HepG2 (cell line): ENCODE results near the gene WARS2.

ENCODE experiments used
- CREB1 ChIP-seq, 2 experiments: fragments of 450-650 bp in 1 of 2; IDR thresholded peaks; 2 replicates each; pipeline ENCODE4 v1.6.1; 2016 to 2017; ENCODE audit warnings: control low read depth in 1 of 2, mild to moderate bottlenecking in 1 of 2, missing compliant biosample characterization in 1 of 2, missing genetic modification characterization in 1 of 2
- MAFF ChIP-seq: IDR thresholded peaks from 2 replicates; pipeline ENCODE4 v1.6.1; 2011; ENCODE audit warnings: low read depth, low read length, improper control_type of control experiment
- POLR2A ChIP-seq, 2 experiments: IDR thresholded peaks; 2 replicates each; pipeline ENCODE4 v1.6.1; 2011; ENCODE audit warnings: low read depth in 2 of 2, low read length in 2 of 2, mild to moderate bottlenecking in 1 of 2, moderate library complexity in 1 of 2; ENCODE audit not compliant: insufficient read depth in 1 of 2
- SKI ChIP-seq: fragments of 450-650 bp; IDR thresholded peaks from one replicate; pipeline ENCODE4 v1.6.1; 2018; ENCODE audit warnings: mild to moderate bottlenecking; ENCODE audit not compliant: partially characterized antibody
- TBX2 ChIP-seq: sonication (generic); formaldehyde crosslinking; IDR thresholded peaks from 2 replicates; pipeline ENCODE4 v1.5.0; 2020; ENCODE audit warnings: missing genetic modification reagents, mild to moderate bottlenecking, borderline replicate concordance
- ZNF138 ChIP-seq: sonication (generic); formaldehyde crosslinking; IDR thresholded peaks from 2 replicates; pipeline ENCODE4 v1.5.0; 2020; ENCODE audit warnings: mild to moderate bottlenecking, low read depth, missing genetic modification reagents
- TF ChIP-seq, protein P1 (sequence below): sonication (generic); formaldehyde crosslinking; IDR thresholded peaks from 2 replicates; pipeline ENCODE4 v1.5.0; 2020; ENCODE audit warnings: mild to moderate bottlenecking, missing genetic modification reagents, moderate library complexity
- TF ChIP-seq, protein P2 (sequence below): sonication (generic); formaldehyde crosslinking; IDR thresholded peaks from 2 replicates; pipeline ENCODE4 v1.5.0; 2020; ENCODE audit warnings: mild to moderate bottlenecking, missing genetic modification reagents, borderline replicate concordance

- TF ChIP-seq SKI (no peak), CREB1 (IDR thresholded peaks at IDR 0.05) (no peak), CREB1 (CRISPR knock-in tag; IDR thresholded peaks at IDR 0.05) (no peak), ZNF138 (CRISPR knock-in tag) (no peak), MAFF (no peak), TBX2 (CRISPR knock-in tag) (no peak), POLR2A (IDR thresholded peaks at IDR 0.05; ENCODE audit: insufficient read depth in 1 of 2, low read depth in 2 of 2, low read length in 2 of 2) (no peak)
- TF ChIP-seq, protein P1, sequence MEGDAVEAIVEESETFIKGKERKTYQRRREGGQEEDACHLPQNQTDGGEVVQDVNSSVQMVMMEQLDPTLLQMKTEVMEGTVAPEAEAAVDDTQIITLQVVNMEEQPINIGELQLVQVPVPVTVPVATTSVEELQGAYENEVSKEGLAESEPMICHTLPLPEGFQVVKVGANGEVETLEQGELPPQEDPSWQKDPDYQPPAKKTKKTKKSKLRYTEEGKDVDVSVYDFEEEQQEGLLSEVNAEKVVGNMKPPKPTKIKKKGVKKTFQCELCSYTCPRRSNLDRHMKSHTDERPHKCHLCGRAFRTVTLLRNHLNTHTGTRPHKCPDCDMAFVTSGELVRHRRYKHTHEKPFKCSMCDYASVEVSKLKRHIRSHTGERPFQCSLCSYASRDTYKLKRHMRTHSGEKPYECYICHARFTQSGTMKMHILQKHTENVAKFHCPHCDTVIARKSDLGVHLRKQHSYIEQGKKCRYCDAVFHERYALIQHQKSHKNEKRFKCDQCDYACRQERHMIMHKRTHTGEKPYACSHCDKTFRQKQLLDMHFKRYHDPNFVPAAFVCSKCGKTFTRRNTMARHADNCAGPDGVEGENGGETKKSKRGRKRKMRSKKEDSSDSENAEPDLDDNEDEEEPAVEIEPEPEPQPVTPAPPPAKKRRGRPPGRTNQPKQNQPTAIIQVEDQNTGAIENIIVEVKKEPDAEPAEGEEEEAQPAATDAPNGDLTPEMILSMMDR (CRISPR knock-in tag): no peak
- TF ChIP-seq, protein P2, sequence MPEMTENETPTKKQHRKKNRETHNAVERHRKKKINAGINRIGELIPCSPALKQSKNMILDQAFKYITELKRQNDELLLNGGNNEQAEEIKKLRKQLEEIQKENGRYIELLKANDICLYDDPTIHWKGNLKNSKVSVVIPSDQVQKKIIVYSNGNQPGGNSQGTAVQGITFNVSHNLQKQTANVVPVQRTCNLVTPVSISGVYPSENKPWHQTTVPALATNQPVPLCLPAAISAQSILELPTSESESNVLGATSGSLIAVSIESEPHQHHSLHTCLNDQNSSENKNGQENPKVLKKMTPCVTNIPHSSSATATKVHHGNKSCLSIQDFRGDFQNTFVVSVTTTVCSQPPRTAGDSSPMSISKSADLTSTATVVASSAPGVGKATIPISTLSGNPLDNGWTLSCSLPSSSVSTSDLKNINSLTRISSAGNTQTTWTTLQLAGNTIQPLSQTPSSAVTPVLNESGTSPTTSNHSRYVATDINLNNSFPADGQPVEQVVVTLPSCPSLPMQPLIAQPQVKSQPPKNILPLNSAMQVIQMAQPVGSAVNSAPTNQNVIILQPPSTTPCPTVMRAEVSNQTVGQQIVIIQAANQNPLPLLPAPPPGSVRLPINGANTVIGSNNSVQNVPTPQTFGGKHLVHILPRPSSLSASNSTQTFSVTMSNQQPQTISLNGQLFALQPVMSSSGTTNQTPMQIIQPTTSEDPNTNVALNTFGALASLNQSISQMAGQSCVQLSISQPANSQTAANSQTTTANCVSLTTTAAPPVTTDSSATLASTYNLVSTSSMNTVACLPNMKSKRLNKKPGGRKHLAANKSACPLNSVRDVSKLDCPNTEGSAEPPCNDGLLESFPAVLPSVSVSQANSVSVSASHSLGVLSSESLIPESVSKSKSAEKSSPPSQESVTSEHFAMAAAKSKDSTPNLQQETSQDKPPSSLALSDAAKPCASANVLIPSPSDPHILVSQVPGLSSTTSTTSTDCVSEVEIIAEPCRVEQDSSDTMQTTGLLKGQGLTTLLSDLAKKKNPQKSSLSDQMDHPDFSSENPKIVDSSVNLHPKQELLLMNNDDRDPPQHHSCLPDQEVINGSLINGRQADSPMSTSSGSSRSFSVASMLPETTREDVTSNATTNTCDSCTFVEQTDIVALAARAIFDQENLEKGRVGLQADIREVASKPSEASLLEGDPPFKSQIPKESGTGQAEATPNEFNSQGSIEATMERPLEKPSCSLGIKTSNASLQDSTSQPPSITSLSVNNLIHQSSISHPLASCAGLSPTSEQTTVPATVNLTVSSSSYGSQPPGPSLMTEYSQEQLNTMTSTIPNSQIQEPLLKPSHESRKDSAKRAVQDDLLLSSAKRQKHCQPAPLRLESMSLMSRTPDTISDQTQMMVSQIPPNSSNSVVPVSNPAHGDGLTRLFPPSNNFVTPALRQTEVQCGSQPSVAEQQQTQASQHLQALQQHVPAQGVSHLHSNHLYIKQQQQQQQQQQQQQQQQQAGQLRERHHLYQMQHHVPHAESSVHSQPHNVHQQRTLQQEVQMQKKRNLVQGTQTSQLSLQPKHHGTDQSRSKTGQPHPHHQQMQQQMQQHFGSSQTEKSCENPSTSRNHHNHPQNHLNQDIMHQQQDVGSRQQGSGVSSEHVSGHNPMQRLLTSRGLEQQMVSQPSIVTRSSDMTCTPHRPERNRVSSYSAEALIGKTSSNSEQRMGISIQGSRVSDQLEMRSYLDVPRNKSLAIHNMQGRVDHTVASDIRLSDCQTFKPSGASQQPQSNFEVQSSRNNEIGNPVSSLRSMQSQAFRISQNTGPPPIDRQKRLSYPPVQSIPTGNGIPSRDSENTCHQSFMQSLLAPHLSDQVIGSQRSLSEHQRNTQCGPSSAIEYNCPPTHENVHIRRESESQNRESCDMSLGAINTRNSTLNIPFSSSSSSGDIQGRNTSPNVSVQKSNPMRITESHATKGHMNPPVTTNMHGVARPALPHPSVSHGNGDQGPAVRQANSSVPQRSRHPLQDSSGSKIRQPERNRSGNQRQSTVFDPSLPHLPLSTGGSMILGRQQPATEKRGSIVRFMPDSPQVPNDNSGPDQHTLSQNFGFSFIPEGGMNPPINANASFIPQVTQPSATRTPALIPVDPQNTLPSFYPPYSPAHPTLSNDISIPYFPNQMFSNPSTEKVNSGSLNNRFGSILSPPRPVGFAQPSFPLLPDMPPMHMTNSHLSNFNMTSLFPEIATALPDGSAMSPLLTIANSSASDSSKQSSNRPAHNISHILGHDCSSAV (CRISPR knock-in tag): no peak
Observed at GRCh38 chr1:118990513-118991152, 149.8 kb downstream of the WARS2 start.
